GM21447 (cell line): ENCODE results near the gene DKK1.
A peak's percentile ranks its signal among the peaks of the same experiment; 100 is the strongest.

Experiments
- ATAC-seq: cut with Tn5 transposase; IDR thresholded peaks from one replicate; pipeline ENCODE4 v1.9.1; 2021; ENCODE audit not compliant: unreplicated experiment

Gene DKK1, protein sequence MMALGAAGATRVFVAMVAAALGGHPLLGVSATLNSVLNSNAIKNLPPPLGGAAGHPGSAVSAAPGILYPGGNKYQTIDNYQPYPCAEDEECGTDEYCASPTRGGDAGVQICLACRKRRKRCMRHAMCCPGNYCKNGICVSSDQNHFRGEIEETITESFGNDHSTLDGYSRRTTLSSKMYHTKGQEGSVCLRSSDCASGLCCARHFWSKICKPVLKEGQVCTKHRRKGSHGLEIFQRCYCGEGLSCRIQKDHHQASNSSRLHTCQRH

DNA sequence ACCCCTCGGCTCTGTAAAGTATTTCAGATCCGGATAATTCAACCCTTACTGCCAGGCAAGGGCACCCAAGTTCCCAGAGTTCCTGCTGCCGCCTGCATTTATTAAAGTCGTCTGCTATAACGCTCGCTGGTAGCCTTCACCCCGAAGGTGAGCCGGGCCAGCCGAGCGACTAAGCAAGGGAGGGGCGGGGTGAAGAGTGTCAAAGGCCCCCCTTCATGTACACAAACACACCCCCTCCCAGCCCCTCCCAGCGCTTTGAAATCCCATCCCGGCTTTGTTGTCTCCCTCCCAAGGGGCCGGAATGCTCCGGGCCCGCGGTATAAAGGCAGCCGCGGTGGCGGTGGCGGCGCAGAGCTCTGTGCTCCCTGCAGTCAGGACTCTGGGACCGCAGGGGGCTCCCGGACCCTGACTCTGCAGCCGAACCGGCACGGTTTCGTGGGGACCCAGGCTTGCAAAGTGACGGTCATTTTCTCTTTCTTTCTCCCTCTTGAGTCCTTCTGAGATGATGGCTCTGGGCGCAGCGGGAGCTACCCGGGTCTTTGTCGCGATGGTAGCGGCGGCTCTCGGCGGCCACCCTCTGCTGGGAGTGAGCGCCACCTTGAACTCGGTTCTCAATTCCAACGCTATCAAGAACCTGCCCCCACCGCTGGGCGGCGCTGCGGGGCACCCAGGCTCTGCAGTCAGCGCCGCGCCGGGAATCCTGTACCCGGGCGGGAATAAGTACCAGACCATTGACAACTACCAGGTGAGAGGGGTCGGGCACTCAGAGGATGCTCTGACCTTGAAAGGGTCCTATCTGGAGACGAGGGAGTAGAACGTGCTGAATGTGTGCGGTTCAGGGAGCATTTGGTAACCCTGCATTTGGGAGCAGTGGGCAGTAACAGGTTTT lies at the start of gene DKK1:
Gene DKK1 (plus strand): TSS at position 349 of the 889 bp plus-strand sequence. CDS start 154 bp downstream, at position 503.
- ATAC-seq, result peak; percentile 76

DNA sequence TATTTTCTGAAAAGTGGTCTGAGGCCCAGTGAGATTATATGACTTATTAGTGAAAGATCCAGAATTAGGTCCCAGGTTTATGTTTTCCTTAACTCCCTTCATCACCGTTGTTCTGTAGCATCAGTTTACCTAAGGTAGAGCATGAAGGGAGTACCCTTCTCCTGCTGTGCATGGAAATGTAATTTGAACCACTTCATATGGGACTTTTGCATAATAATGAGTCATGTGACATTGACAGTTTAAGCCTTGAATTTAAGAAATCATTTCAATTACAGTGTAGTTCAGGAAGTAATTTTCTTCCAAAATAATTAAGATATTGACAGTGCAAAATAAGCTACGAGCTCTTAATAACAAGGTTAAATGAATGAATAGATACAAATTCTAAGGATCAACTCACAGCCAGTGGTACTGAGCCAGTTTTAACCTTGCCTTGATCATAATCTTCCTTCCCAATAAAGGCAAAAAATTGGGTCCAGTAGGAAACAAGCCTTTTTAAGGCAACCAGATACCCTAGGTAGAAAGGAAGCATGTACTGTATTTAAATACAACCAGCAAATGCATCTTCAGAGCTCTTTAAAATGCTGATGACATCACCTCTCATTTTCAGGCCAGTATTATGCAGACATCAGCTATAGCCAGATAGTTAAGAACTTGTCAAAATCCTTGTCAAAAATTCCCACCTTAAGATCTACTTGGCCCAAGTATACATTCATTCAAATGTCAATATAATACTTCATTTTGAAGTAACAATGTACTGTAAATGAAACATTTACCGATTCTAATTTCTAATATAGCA lies 48.8 kb upstream of the DKK1 start:
- no peak for ATAC-seq

DNA sequence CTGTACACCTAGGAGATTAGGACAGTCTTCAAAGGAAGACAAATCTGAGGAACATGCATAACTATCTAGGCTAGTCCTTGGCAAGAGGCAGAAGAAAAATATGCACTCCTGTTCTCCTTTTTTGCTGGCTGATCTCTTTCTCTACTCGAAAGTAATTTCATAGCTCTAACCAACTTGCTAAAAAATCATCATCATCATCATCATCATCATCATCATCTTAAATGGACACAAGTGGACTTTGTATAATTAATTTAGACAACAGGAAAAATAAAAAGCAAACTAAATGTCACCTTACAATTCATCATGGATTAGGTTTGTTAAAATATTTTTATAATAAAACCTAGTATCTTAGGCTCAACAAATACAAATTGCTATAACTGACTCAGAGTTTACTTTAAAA lies 47.2 kb upstream of the DKK1 start:
- no peak for ATAC-seq

DNA sequence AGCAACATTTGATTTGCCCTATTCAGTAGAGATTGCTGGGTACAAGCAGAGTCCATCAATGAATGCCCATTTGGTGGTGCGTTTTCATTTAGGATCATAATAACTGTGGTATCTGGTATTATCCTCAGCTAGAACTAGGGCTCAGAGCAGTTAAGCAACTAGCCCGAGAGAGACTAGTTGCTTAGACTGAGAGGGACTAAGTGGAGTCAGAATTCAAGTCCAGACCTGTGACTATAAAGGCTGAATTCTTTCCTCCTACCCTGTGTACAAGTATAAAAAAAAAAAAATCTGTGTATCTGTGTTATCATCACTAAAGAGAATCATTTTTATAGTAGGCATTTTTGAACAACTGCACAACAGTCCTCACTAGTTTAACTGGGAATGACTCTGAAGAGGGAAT lies 45.3 kb upstream of the DKK1 start:
- no peak for ATAC-seq

DNA sequence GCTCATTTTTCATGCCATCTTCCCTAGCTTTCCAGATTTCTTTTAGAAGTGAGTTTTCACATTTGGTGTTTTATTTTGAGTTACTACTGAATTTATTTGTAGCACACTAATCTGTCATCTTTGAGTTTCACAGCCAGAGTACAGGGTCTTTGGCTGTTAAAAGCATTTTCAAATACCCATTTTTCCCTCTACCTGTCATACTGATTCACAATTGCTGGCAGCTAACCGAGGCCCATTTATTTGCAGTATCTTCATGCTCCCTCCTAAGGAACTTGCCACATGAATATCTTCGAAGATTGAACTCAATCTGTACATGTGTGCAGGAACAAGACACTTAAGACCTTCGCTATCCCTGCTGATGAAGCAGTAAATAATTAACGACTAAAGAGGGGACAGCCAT lies 44.8 kb upstream of the DKK1 start:
- ATAC-seq, result no peak

DNA sequence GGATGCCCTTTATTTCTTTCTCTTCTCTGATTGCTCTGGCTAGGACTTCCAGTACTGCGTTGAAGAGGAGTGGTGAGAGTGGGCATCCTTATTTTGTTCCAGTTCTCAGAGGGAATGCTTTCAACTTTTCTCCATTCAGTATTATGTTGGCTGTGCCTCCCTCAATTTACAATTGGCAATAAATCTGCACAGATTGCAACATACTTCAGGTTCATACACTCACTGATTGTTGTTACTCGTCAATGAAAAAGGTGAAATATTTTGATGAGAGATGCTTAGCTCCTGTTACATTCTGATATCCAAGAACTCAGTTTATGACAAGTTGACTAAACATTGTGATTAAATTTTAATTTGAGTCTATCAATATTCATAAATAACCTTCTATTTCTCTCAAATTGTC lies 37.9 kb upstream of the DKK1 start:
- ATAC-seq, result no peak

DNA sequence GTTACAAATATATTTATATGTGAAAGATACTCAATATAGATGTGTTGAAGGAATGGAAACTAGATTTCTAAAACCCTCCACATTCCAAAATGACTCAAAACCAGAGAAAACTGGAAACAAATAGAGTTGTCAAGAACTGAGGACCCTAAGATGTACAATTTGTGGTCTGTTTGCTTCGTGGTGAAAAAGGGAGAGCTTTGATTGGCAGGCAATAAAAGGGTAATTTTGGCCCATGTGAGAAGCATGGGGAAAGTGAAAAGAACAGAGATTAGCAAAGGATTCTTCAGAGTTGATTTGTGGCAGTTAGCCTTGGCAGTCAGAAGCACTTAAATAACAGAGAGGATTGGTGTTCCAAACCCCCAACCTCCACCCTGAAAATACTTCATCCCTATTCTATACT lies 37.1 kb upstream of the DKK1 start:
- ATAC-seq, result no peak

DNA sequence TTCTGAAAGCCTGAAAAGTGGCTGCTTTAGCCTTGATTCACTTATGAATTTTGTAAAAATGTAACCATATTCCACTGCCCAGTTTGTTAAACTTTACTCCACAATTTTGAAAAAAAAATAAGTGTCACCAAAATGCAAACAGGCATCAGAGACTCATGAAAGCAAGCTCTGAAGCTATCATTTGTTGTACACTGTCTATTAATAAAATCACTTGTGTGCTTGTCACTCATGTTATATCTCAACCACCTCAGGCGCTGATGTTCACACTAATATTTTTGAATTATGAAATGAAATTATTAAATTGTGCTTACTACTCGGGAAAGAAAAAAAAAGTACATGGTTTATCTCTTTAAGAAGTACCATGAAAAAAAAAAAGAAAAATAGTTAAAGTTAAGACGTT lies 34.5 kb upstream of the DKK1 start:
- ATAC-seq, result no peak

DNA sequence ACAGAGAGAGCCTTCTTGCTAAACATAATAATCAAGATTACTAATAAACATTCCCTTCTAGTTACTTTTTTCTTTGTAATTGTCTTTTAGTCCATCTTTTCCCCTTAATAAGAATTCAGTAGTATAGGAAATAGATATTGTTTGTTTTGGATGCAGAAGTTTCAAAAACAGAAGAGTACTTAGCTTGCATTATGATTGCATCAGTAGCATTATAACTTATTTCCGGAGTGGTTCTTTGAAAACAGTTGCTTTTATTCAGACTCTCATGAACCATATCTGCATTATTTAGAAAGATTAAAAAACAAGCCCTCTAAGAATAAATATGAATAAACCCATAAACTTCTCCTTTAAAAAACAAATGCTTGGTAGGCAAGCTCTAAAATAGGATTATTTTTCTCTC lies 34.0 kb upstream of the DKK1 start:
- no peak for ATAC-seq

DNA sequence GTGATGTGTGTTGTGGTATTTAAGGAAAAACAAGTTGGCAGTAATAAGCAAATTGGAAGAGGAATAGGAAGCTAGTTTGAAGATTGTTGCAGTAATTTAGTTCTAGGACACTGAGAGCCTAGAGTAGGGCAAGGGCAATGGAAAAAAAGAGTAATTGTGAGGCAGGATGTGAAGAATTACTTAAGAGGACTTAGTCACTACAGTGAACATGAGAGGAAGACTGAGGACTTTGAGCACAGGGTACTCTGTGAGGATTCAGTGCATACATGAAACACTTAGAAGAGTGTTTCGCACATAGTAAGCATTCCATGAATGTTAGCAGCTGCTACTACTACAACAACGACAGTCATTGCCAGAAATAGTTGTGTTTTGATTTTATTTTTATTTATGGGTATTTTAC lies 30.9 kb upstream of the DKK1 start:
- no peak for ATAC-seq

DNA sequence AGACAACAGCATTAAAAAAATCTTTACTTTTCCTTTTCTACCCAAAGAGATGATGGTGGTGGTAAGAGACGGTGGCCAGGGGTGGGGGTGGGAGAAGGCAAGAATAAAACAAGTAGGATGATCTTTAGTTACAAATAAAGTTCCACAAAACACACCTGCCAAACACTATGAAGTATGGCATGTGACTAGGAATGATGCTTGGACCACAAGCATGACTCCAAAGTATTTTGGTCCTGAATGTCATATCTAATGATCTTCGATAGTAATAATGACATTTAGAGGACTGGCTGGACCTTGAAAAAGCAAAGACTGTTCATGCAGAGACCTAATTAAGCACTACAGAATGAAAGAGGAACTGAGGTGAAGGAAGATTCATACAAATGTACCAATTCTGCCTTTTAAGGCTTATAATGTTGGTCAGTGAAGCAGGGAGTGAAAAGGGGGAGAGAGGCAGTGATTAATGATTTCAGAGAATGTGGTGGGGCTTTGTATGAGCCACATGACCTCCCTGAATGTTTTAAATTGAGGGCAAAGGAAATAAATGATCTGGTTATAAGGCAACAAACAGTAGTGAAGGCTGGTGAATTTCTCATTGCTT lies 29.6 kb upstream of the DKK1 start:
- no peak for ATAC-seq

DNA sequence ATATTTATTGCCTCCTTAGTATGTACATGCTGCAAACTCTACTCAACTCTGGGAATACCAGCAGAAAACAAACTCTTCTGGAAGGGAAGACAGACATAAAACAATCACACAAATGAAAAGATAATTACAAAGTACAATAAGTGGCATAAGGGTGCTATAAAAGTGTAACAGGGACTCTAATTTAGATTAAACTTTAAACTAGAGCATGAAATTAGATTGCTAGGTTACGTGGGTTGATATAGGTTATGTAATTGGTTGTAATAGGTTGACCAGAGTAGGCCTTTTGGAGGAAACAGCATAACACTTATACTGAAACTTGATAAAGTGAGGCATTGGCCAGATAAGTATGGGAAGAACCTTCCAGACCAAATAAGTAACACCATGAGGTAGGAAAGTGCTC lies 26.2 kb upstream of the DKK1 start:
- no peak for ATAC-seq

DNA sequence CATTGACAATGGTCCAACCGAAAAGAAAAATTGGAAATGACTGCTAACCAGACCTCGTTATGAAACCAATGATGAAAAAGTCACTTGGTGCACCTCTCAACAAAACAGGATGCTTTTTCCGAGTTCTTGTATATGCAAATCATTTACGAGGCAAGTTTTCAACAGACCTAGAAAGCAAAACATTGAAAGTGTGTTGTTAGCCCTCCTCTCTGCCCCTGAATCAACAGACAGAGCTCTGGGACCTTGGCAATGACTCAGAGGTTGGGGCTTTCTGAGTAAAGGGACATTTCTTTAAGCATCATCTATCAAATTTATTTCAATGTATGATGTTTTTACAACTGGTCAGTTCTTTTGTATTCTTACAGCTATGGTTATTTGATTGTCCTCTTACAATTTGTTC lies 16.3 kb upstream of the DKK1 start:
- no peak for ATAC-seq

DNA sequence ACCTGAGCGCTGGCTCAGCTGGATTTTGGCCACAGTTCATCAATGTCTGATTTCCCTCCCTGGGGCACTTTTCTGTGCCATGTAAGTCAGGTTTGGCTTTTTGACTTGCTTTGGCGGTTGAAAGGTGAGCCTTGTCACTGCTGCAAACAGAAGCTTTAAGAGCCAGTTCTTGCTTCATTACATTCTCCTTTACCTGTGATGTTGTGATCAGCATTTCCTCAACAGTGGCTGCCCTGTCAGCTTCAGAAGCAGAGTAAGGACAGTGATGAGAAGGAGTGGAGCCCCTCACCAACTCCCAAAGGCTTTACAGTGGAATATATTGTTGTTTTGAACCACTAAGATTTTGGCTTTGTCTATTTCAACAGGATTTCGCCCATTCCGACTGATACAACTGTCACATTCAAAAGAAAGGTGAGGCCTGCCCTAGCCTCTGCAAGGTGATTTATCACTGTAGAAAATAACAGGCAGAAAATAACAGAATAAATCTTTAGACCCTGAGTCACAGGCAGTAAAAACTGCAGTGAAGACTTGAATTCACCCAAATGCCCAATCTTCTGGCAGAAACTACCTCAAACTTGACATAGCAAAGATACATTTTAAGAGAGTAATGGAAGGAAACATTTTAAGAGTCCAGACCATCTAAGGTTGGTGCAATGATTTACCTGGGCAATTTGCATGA lies 13.3 kb upstream of the DKK1 start:
- no peak for ATAC-seq

DNA sequence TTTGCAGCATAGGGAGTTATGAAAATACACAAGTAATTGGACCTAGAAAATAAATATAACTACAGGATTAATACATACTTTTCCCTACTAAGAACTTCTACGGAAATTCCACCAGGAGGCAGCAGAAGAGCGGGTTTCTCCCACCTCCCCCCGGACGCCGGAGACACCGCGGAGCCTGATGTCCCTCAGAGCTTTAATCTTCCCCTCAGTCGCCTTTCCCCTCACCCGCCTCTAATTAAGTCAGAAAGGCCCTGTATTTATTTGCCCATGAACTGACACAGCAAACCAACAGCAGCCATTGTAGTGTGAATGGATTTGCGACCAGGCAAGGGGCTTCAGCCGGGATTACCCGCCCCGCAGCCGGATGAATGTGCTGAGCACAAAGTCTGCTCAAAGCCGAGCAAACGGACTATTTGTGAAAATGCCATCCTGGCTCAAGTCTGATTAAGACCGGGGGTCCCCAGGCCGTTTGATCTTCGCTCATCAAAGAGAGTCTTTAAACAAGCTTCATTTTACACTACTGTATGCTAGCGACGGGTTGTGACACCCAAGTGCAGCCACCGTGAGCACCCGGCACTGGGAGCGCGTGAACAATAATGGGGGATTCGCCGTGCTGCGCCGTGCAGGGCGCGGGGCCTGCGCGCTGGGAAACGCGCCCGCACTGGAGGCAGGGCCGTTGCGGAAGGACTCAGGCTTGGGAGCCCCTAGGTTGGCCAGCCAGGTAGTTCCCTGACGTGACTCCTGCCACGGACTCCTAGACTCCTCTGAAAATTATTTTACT lies 5.6 kb upstream of the DKK1 start:
- peak; percentile 85 for ATAC-seq

DNA sequence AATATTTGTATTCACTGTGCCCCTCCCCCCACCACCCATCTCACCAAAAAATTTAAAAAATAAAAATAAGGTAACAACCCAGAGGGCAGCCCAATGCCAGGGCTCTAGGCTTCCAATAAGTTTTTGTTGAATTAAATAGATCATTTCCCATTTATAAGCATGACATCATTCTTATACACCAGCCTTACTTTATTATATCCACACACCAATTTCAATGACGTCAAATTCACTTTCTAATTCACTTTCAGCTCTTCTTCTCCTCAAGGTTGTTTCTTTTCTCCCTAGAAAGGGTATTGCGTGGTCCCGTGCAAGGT lies 1.2 kb upstream of the DKK1 start:
- no peak for ATAC-seq

DNA sequence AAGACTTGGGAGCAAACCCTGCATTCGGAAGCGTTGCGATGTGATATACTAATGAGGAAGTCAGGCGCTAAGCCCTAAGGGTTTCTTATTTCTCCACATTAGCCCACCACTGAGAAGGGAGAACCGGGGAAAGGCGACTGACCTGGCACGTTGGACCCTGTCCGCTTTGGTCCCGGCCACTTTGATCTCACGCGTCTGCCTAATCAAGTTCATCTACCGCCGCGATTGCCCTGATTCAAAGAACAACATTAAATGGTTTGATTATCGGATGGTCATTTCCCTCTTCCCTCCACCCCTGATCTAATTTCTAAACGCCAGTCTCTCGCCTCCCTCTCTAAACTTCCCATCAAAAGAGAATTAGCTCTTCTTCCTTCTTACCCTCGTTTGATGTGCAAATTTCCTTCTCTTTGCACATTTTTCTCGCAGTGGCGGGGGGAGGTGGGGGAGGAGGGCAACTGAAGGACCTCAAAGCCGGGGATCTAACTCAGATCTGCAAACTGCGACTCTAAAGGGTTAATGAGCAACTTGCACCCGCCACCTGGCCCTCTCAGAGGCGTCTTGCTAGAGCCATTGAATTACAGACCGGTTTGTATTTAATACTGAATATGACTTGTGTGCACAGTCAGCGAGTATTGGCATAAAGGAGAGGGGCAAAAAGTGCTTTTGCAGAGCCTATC lies 687 bp upstream of the DKK1 start:
- ATAC-seq, result no peak

DNA sequence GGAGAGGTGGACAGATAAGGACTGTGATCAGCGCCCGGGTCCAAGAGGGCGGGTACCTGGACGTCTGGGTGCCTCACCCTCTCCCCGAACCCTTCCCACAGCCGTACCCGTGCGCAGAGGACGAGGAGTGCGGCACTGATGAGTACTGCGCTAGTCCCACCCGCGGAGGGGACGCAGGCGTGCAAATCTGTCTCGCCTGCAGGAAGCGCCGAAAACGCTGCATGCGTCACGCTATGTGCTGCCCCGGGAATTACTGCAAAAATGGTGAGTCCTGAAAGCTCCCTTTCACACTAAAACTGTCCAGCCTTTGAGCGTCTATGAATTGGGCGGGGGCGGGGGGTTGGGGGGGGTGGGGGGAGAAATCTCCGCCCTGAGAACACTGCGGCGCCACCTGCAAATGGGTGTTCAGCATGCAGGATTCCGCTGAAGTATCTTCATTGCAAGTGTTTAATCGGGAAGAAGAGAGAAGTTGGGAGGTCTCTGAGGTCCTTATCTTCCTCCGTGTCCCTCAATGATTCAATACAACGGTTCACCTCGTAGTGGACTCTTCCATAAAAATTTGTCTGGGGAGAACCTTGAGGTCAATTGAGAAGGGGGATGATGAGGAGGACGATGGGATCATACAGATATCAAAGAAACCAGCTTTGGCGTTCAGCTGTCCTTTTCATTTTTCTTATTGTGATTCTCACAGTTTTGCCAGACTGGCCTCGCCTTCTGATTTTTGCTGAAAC lies 906 bp downstream of the DKK1 start:
- ATAC-seq, result no peak

DNA sequence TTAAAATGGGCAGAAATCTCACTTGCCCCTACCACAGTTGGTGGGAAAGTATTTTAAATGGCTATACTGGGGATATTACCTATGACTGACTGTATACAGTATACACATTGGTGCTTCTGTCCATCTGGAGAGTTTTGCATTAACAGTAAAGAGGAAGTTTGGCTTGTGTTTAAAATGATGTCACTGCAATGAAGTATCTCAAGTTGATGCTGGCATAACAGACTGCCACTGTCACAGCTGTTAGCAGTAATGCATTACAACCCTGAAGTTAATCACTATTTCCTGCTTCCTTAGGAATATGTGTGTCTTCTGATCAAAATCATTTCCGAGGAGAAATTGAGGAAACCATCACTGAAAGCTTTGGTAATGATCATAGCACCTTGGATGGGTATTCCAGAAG lies 1.9 kb downstream of the DKK1 start:
- ATAC-seq, result no peak
